Upper lobe of left lung (tissue), 6 donors: ENCODE results near the gene IL9R. TPM values are rescaled to one million over a fixed set of nuclear protein-coding genes. Genes with fewer than 3 reads are reported as not detected.
A peak's percentile ranks its signal among the peaks of the same experiment; 100 is the strongest.

Source experiments
- ATAC-seq, 2 donors: fragments of 200-7000 bp; cut with Tn5 transposase; one replicate each; pipeline ENCODE4 v1.9.1; 2022; ENCODE audit warnings: mild to moderate bottlenecking in 2 of 2, moderate library complexity in 2 of 2; ENCODE audit not compliant: low FRiP score in 2 of 2
- DNase-seq, 2 donors: peaks; one replicate each; pipeline ENCODE4 v3.0.0-alpha.2; 2019 to 2020
- H3K27ac ChIP-seq, 4 donors: fragments of 200-600 bp; sonication (generic); one replicate each; pipeline ENCODE4 v1.5.1; 2016 to 2019
- H3K27me3 ChIP-seq, 4 donors: fragments of 200-600 bp; sonication (generic); one replicate each; pipeline ENCODE4 v1.5.1; 2017 to 2019
- H3K36me3 ChIP-seq, 4 donors: fragments of 200-600 bp; sonication (generic); one replicate each; pipeline ENCODE4 v1.5.1; 2016 to 2019
- H3K4me1 ChIP-seq, 4 donors: fragments of 200-600 bp; sonication (generic); one replicate each; pipeline ENCODE4 v1.5.1; 2018 to 2019
- H3K4me3 ChIP-seq, 4 donors: fragments of 200-600 bp; sonication (generic); one replicate each; pipeline ENCODE4 v1.5.1; 2017 to 2019; ENCODE audit warnings: mild to moderate bottlenecking in 2 of 4, moderate library complexity in 1 of 4
- H3K9me3 ChIP-seq, 4 donors: fragments of 200-600 bp; sonication (generic); one replicate each; pipeline ENCODE4 v1.5.1; 2018 to 2019
- EP300 ChIP-seq, 4 donors: sonication (generic); formaldehyde crosslinking; IDR thresholded peaks; one replicate each; pipeline ENCODE4 v1.5.1; 2017; ENCODE audit warnings: antibody characterized with exemption in 4 of 4, control low read depth in 2 of 4
- POLR2A ChIP-seq, 4 donors: fragments of 450-650 bp; IDR thresholded peaks; one replicate each; pipeline ENCODE4 v1.5.1; 2016 to 2017; ENCODE audit warnings: antibody characterized with exemption in 4 of 4, mild to moderate bottlenecking in 2 of 4
- POLR2AphosphoS5 ChIP-seq, 2 donors: sonication (generic); formaldehyde crosslinking; IDR thresholded peaks; one replicate each; pipeline ENCODE4 v1.5.1; 2017; ENCODE audit warnings: antibody characterized with exemption in 2 of 2
- WGBS, 2 donors: methylation state at CpG; one replicate each; pipeline ENCODE4 v1.1.5; 2017 to 2018; 5-methylcytosine and 5-hydroxymethylcytosine counted together
- total RNA-seq, 6 donors: library from RNA; depleted of rRNA in 4 of 6; stranded (reverse); fragments of >200 nt in 4 of 6; gene quantifications; one replicate each; pipeline versions ENCODE4 v1.1.0 to v1.2.1, GENCODE V29; 2016 to 2021
- TF ChIP-seq, protein P1 (sequence below), 6 experiments: fragments of 450-650 bp in 4 of 6; fragments of 200-600 bp in 2 of 6; sonication (generic) in 2 of 6; IDR thresholded peaks; one replicate each; pipeline ENCODE4 v1.5.1; 2016 to 2019; ENCODE audit warnings: antibody characterized with exemption in 6 of 6
- donor health status: DM: no; HTN: no; CAD: no; lungs with moderate emphysema.
- donor health status: DM: no; HTN: yes; CAD: no; lungs with severe emphysema.

Gene IL9R
- total RNA-seq = 1 to 10 TPM in 5 of 6 donors, not detected in 1; 1.0 to 2.7 (median 1.7) TPM

DNA sequence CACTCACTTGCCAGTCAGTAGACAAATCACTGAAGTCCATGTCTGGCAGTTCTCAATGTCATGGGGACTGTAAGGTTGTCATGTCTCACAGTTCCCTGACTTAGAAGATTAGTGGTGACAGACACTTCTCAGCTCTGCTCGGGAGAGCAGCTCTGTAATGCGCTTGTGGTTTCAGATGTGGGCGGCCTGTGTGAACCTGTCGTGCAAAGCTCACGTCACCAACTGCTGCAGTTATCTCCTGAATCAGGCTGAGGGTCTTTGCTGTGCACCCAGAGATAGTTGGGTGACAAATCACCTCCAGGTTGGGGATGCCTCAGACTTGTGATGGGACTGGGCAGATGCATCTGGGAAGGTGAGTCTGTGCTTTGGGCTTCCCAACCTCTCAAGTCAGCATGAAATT, at the start of gene IL9R:
Gene IL9R (plus strand): TSS at position 261 of the 400 bp plus-strand sequence. CDS start 64 bp downstream, at position 325.
- Histone ChIP-seq H3K27me3 (no peaks in the 10 kb centered on the region), H3K36me3 (no peaks in the 10 kb centered on the region), H3K27ac (peak within 1 kb of the TSS in 1 of 4 donors; percentile 26), H3K4me1 (no peaks in the 10 kb centered on the region), H3K9me3 (no peaks in the 10 kb centered on the region), H3K4me3 (no peak within 1 kb of the TSS)
- TF ChIP-seq POLR2A (IDR thresholded peaks at IDR 0.05) (no peak), EP300 (IDR thresholded peaks at IDR 0.05) (no peak), POLR2AphosphoS5 (IDR thresholded peaks at IDR 0.05) (no peak)
- TF ChIP-seq, protein P1, sequence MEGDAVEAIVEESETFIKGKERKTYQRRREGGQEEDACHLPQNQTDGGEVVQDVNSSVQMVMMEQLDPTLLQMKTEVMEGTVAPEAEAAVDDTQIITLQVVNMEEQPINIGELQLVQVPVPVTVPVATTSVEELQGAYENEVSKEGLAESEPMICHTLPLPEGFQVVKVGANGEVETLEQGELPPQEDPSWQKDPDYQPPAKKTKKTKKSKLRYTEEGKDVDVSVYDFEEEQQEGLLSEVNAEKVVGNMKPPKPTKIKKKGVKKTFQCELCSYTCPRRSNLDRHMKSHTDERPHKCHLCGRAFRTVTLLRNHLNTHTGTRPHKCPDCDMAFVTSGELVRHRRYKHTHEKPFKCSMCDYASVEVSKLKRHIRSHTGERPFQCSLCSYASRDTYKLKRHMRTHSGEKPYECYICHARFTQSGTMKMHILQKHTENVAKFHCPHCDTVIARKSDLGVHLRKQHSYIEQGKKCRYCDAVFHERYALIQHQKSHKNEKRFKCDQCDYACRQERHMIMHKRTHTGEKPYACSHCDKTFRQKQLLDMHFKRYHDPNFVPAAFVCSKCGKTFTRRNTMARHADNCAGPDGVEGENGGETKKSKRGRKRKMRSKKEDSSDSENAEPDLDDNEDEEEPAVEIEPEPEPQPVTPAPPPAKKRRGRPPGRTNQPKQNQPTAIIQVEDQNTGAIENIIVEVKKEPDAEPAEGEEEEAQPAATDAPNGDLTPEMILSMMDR (IDR thresholded peaks at IDR 0.05) = no peak
- ATAC-seq = peak in 1 of 2 donors; percentile 17
- 71% methylated on average over 5 of the region's 5 CpGs; no CpG with 5 or more reads in 1 of the 2 donors for WGBS, 2 donors
- DNase-seq = no peak

DNA sequence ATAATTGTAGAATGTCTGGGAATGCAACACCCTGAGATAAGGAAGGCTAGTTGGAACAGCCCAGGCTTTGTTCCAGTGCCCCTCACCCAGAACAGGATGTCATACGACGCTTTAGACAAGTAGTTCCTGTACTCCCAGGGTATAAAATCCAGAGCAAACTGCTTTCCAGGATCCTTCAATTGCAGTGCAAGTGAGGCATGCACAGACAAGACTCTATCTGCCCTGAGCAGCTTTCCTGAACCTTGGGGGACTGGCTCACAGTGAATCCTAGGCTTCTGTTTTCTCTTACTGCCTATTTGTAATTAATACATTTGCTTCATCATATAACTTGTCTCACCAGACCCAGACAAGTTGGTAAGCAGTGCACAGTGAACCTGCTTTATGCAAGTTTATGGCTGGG, 48.4 kb upstream of the IL9R start:
- 44 to 72% methylated on average over 2 of the region's 2 CpGs for WGBS, 2 donors
- no peak for ATAC-seq

GRCh38 chrX:155951237-155951789, 46.2 kb upstream of the IL9R start:
- Histone ChIP-seq H3K27ac (no peak overlapping the region), H3K36me3 (no peaks in the 10 kb centered on the region), H3K9me3 (no peaks in the 10 kb centered on the region), H3K4me1 (no peaks in the 10 kb centered on the region), H3K4me3 (no peak overlapping the region), H3K27me3 (no peaks in the 10 kb centered on the region)
- DNase-seq = no peak
- TF ChIP-seq POLR2AphosphoS5 (IDR thresholded peaks at IDR 0.05) (no peak), POLR2A (IDR thresholded peaks at IDR 0.05) (no peak), EP300 (IDR thresholded peaks at IDR 0.05) (no peak)
- TF ChIP-seq, protein P1 (IDR thresholded peaks at IDR 0.05) = no peak
- 54 to 71% methylated on average over 3 of the region's 3 CpGs for WGBS, 2 donors
- no peak for ATAC-seq

More for the DNA sequence above, 48.4 kb upstream of the IL9R start:
- no peaks in the 10 kb centered on the region for H3K9me3 ChIP-seq
- no peak overlapping the region for H3K27ac ChIP-seq
- H3K4me1 ChIP-seq = no peaks in the 10 kb centered on the region
- no peaks in the 10 kb centered on the region for H3K27me3 ChIP-seq
- no peak overlapping the region for H3K4me3 ChIP-seq
- TF ChIP-seq EP300 (IDR thresholded peaks at IDR 0.05) (no peak), POLR2A (IDR thresholded peaks at IDR 0.05) (no peak), POLR2AphosphoS5 (IDR thresholded peaks at IDR 0.05) (no peak)
- TF ChIP-seq, protein P1 (IDR thresholded peaks at IDR 0.05) = no peak
- DNase-seq = no peak
- H3K36me3 ChIP-seq = peaks cover 0 to 4% (median 0%) of the 10 kb centered on the region in 4 donors

GRCh38 chrX:155953055-155953454, 44.4 kb upstream of the IL9R start:
- H3K4me3 ChIP-seq = no peak overlapping the region
- no peak for TF ChIP-seq EP300 (IDR thresholded peaks at IDR 0.05)
- TF ChIP-seq, protein P1 (IDR thresholded peaks at IDR 0.05) = no peak
- TF ChIP-seq POLR2A (IDR thresholded peaks at IDR 0.05) = no peak
- TF ChIP-seq POLR2AphosphoS5 (IDR thresholded peaks at IDR 0.05) = no peak
- H3K4me1 ChIP-seq = no peaks in the 10 kb centered on the region
- no peak for DNase-seq
- ATAC-seq = no peak
- H3K36me3 ChIP-seq = no peaks in the 10 kb centered on the region
- H3K27ac ChIP-seq = no peak overlapping the region
- WGBS, 2 donors = 73 to 79% methylated on average over 3 of the region's 3 CpGs
- H3K9me3 ChIP-seq = no peaks in the 10 kb centered on the region
- H3K27me3 ChIP-seq = no peaks in the 10 kb centered on the region

DNA sequence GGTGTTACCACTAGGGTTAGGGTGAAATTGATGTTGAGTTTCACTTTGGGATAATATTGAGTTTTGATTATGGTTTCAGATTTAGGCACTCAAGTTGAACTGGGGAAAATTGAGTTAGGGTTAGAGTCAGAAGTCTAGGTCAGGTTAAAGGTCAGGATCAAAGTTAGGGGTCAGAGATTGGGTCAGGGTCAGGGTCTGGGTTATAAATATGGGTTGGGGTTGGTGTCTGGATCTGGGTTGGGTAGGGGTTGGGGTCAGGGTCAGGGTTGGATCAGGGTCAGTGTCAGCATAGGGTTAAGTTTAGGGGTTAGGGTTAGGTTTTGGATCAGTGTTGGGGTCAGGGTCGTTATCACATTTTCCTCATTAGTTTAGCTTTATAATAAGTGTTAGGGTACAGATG, 42.7 kb upstream of the IL9R start:
- no peaks in the 10 kb centered on the region for H3K27me3 ChIP-seq
- no peak for TF ChIP-seq EP300 (IDR thresholded peaks at IDR 0.05)
- TF ChIP-seq POLR2A (IDR thresholded peaks at IDR 0.05) = no peak
- no peak for TF ChIP-seq POLR2AphosphoS5 (IDR thresholded peaks at IDR 0.05)
- H3K27ac ChIP-seq = no peak overlapping the region
- 53 to 57% methylated on average over 1 of the region's 1 CpG for WGBS, 2 donors
- no peaks in the 10 kb centered on the region for H3K4me1 ChIP-seq
- DNase-seq (no peak), ATAC-seq (no peak)
- H3K36me3 ChIP-seq = no peaks in the 10 kb centered on the region
- no peak overlapping the region for H3K4me3 ChIP-seq
- H3K9me3 ChIP-seq = no peaks in the 10 kb centered on the region
